ENCODE results near the gene LMO1. TPM values are rescaled to one million over a fixed set of nuclear protein-coding genes. Genes with fewer than 3 reads are reported as not detected.

The LMO1 gene
- total and polyA plus RNA-seq, 10 donors = 0.17 to 1.0 (median 0.57) TPM; not detected in 5

DNA sequence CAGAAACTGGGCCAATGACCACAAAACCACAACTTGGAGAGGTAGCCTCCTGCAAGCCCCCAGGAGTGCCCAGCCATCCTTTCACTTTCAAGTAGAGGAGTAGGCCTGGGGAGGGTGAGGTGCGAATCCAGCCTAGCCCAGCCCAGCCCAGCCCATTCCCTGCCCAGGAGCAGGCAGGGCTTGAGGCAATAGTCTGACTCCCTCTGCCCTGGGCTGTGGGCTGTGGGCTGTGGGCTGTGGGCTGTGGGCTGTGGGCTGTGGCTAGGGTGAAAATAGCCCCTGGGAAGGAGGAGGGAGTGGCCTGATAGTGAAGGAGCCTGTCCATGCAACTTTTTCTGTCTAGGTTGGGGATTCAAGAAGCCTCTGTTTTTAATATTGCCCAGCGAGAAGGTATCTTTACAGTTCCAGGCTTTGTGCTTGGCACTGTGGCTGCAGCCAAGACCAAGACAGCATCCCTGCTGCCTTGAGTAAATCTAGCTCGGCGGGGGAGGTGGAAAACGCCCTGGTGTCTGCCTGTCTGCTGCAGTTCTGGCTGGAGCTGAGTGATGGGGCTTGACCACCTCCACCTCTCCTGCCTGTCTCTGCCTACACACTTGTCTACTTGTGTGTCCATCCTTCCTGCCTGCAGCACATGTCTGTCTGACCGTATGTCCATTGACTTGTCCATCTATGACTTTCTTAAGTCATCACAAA, 40.7 kb downstream of the LMO1 start:
- no peak for TF ChIP-seq POLR2AphosphoS5 (IDR thresholded peaks at IDR 0.05)
- TF ChIP-seq, protein P1, sequence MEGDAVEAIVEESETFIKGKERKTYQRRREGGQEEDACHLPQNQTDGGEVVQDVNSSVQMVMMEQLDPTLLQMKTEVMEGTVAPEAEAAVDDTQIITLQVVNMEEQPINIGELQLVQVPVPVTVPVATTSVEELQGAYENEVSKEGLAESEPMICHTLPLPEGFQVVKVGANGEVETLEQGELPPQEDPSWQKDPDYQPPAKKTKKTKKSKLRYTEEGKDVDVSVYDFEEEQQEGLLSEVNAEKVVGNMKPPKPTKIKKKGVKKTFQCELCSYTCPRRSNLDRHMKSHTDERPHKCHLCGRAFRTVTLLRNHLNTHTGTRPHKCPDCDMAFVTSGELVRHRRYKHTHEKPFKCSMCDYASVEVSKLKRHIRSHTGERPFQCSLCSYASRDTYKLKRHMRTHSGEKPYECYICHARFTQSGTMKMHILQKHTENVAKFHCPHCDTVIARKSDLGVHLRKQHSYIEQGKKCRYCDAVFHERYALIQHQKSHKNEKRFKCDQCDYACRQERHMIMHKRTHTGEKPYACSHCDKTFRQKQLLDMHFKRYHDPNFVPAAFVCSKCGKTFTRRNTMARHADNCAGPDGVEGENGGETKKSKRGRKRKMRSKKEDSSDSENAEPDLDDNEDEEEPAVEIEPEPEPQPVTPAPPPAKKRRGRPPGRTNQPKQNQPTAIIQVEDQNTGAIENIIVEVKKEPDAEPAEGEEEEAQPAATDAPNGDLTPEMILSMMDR (IDR thresholded peaks at IDR 0.05 in 8 of 11, conservative IDR thresholded peaks at IDR 0.05 in 3 of 11) = no peak
- no peak for TF ChIP-seq POLR2A (IDR thresholded peaks at IDR 0.05)
- Histone ChIP-seq H3K9me3 (no peaks in the 10 kb centered on the region), H3K27ac (no peak overlapping the region), H3K4me3 (no peak overlapping the region), H3K4me1 (peaks cover 0 to 7% (median 2%) of the 10 kb centered on the region in 6 donors), H3K27me3 (replicated peaks in 1 of 7) (no peaks in the 10 kb centered on the region), H3K36me3 (no peaks in the 10 kb centered on the region)
- intact Hi-C loops (cut with DNase I; ENCODE audit: low total_unique reads) = loop anchor here (2.0 kb wide), 1 partner anchor 344 kb away; no protein-coding TSS in a partner anchor
- WGBS, 5 donors = 67 to 80% (median 72%) methylated on average over 6 of the region's 6 CpGs
- peak; percentile 59 for DNase-seq

DNA sequence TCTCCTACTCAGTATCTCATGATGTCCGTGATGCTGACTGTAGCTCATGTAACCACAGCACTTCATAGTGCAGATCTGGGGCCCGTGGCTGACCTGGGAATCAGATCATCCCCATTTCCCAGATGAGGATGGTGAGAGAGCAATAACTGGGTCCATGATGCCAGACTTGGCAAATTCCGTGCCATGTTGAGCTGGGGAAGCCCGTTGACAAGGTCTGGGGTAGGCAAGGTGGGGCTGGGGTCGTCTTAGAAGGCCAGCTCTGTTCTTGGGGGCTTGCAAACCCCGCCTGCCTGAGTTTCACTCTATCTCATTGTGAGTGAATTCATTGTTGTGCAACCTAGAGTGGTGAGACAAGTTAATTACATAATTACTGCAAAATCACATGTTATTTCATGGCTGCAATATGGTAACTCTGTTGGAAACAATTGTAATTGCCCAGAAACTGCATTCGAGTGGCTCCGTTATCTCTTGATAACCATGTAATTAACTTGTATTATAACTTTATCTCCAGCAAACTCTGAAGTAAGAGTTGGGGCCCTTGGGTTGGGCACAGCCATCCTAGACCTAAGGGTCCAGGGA, 41.7 kb downstream of the LMO1 start:
- Histone ChIP-seq H3K4me3 (no peak overlapping the region), H3K36me3 (no peaks in the 10 kb centered on the region), H3K27ac (no peak overlapping the region), H3K4me1 (peaks cover 0 to 7% (median 2%) of the 10 kb centered on the region in 6 donors), H3K9me3 (no peaks in the 10 kb centered on the region), H3K27me3 (replicated peaks in 1 of 7) (no peaks in the 10 kb centered on the region)
- intact Hi-C loops (cut with DNase I; ENCODE audit: low total_unique reads) = loop anchor here (2.0 kb wide), 1 partner anchor 345 kb away; no protein-coding TSS in a partner anchor
- WGBS, 5 donors = 67 to 85% (median 70%) methylated on average over 8 of the region's 8 CpGs
- TF ChIP-seq, protein P1 (IDR thresholded peaks at IDR 0.05 in 8 of 11, conservative IDR thresholded peaks at IDR 0.05 in 3 of 11) = no peak
- TF ChIP-seq POLR2A (IDR thresholded peaks at IDR 0.05) (no peak), POLR2AphosphoS5 (IDR thresholded peaks at IDR 0.05) (no peak)
- no peak for DNase-seq

DNA sequence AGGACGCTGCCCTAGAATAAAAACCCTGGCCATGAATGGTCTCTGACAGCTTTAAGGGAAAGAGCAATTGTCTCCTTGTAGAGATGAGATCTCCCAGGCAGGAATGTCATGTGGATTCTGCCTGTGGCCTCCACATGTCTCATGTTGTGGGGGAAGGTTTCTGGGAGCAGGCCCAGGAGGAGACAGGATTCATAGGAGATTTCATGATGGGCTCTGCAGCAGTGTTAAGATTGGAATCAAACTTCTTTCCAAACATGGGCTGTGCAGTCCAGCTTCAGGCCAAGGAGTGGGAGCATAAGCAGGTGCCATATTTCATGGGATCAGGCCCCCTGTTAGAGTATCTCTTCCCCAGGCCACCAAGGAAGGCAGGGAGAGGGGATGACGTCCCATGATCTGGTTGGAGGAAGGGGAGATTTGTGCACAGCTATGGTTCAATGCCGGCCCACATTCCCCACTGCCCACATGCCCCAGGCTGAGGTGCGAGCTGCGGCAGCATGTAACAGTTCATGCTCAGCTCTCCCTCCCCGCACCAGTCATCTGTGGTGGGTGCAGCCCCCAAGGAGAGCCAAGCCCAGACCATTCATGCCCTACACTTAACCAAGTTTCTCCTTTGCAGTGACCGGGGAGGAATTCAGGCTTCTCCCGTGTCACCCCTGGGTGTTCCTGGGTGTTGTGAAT, 42.5 kb downstream of the LMO1 start:
- DNase-seq = no peak
- Histone ChIP-seq H3K36me3 (no peaks in the 10 kb centered on the region), H3K4me3 (no peak overlapping the region), H3K4me1 (peaks cover 0 to 7% (median 2%) of the 10 kb centered on the region in 6 donors), H3K27ac (no peak overlapping the region), H3K9me3 (no peaks in the 10 kb centered on the region), H3K27me3 (replicated peaks in 1 of 7) (no peaks in the 10 kb centered on the region)
- 85 to 92% (median 90%) methylated on average over 8 of the region's 8 CpGs for WGBS, 5 donors
- intact Hi-C loops (cut with DNase I; ENCODE audit: low total_unique reads) = no loop called here
- no peak for TF ChIP-seq POLR2AphosphoS5 (IDR thresholded peaks at IDR 0.05)

DNA sequence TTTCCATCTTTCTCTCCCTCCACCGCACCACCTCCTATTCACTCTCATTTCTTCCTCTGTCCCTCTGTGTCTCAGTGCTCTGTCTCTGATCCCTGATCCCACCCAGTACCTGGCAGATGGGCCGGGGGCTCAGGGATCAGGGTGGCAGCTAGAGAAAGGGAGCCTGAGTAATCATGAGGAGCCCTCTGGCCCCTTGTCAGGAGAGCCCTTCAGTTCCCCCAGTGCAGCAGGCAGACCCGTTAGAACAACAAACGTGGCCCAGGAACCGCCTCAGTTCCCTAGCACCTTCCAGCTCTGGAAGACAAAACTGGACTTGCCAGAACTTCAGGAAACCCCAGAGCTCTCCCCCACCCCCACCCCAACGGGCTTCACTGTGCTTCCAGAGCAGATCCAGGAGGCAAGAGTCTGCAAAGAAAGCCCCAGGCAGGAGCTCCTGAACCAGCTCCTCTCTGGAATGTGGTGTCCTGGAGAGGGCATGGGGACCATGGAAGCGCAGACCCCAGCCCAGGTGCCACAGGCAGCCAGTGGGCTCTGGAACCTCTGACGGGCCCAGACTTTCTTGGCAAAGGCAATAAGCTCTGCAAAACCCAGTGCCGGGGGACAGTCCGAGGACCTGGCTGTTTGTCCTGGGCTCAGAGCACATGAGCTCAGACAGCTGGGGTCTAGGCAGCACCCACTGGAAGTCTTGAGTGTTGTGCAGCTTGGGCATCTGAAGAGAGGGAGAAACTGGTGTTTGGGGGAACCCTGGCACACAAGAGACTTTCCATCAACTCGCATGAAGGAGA, 43.2 kb downstream of the LMO1 start:
- no peak overlapping the region for H3K27ac ChIP-seq
- H3K36me3 ChIP-seq = no peaks in the 10 kb centered on the region
- WGBS, 5 donors = 75 to 88% (median 86%) methylated on average over 10 to 11 of the region's 11 CpGs
- DNase-seq = peak; percentile 35
- no peaks in the 10 kb centered on the region for H3K27me3 ChIP-seq (replicated peaks in 1 of 7)
- no peaks in the 10 kb centered on the region for H3K9me3 ChIP-seq
- TF ChIP-seq POLR2AphosphoS5 (IDR thresholded peaks at IDR 0.05) = no peak
- intact Hi-C loops (cut with DNase I; ENCODE audit: low total_unique reads) = no loop called here
- peaks cover 0 to 2% (median 0%) of the 10 kb centered on the region in 6 donors for H3K4me1 ChIP-seq
- H3K4me3 ChIP-seq = no peak overlapping the region
